Stimulated activated CD8-positive, alpha-beta memory T cell treated with anti-CD3 and anti-CD28 coated beads, Interleukin-4, amount 100 ng/mL, for 4 hours (primary cell): ENCODE measurements around the gene AMPD3.

ENCODE experiments used
- DNase-seq, 2 donors: peaks; one replicate each; pipeline ENCODE4 v3.0.0-alpha.2; 2020; ENCODE audit warnings: low read depth in 2 of 2, low spot score in 1 of 2

Gene AMPD3

GRCh38 chr11:10503221-10503620 lies 48.2 kb downstream of the AMPD3 start:
- DNase-seq, result no peak

GRCh38 chr11:10503777-10504480 lies 48.9 kb downstream of the AMPD3 start:
- DNase-seq, result no peak

GRCh38 chr11:10504490-10504889 lies 49.4 kb downstream of the AMPD3 start:
- no peak for DNase-seq

GRCh38 chr11:10505278-10506007 lies 50.4 kb downstream of the AMPD3 start:
- no peak for DNase-seq

- DNase-seq, result no peak
Measured at GRCh38 chr11:10506008-10506370, 50.9 kb downstream of the AMPD3 start.

GRCh38 chr11:10511181-10511621 lies 56.1 kb downstream of the AMPD3 start:
- no peak for DNase-seq

GRCh38 chr11:10514202-10514601 lies 59.1 kb downstream of the AMPD3 start:
- DNase-seq, result no peak

GRCh38 chr11:10514709-10515108 lies 59.6 kb downstream of the AMPD3 start:
- DNase-seq, result no peak

GRCh38 chr11:10515418-10515817 lies 60.4 kb downstream of the AMPD3 start:
- no peak for DNase-seq

GRCh38 chr11:10518123-10518522 lies 63.1 kb downstream of the AMPD3 start:
- DNase-seq, result no peak

GRCh38 chr11:10518891-10519290 lies 63.8 kb downstream of the AMPD3 start:
- no peak for DNase-seq

GRCh38 chr11:10519630-10520029 lies 64.6 kb downstream of the AMPD3 start:
- no peak for DNase-seq

- DNase-seq, result no peak
Measured at GRCh38 chr11:10520562-10520961, 65.5 kb downstream of the AMPD3 start.

GRCh38 chr11:10522276-10522675 lies 67.2 kb downstream of the AMPD3 start:
- no peak for DNase-seq

GRCh38 chr11:10522921-10523320 lies 67.9 kb downstream of the AMPD3 start:
- DNase-seq, result no peak

- no peak for DNase-seq
Measured at GRCh38 chr11:10524471-10524870, 69.4 kb downstream of the AMPD3 start.

GRCh38 chr11:10526974-10527918 lies 72.2 kb downstream of the AMPD3 start:
- no peak for DNase-seq

- DNase-seq, result no peak
Measured at GRCh38 chr11:10528121-10528520, 73.1 kb downstream of the AMPD3 start.

GRCh38 chr11:10529279-10529678 lies 74.2 kb downstream of the AMPD3 start:
- no peak for DNase-seq

- no peak for DNase-seq
Measured at GRCh38 chr11:10532526-10532925, 77.5 kb downstream of the AMPD3 start.

- no peak for DNase-seq
Measured at GRCh38 chr11:10533323-10533722, 78.3 kb downstream of the AMPD3 start.

- no peak for DNase-seq
Measured at GRCh38 chr11:10534316-10534715, 79.3 kb downstream of the AMPD3 start.
